Right atrium auricular region (tissue), 2 donors: ENCODE data around the gene COX7A2L. TPM values are rescaled to one million over a fixed set of nuclear protein-coding genes. Genes with fewer than 3 reads are reported as not detected.
A peak's percentile ranks its signal among the peaks of the same experiment; 100 is the strongest.
"Not testable (repeated sequence)": the region's sequence is repeated elsewhere in the genome, so short reads cannot be mapped to it uniquely, and the experiment has no call there.

Experiments used
- DNase-seq: peaks from one replicate; pipeline ENCODE4 v3.0.0-alpha.2; 2019; ENCODE audit warnings: low spot score
- H3K27ac ChIP-seq, 2 donors: fragments of 200-600 bp; sonication (generic); 1 replicate in 1 of 2; 2 replicates in 1 of 2; pipeline ENCODE4 v1.5.1; 2016 to 2019
- H3K27me3 ChIP-seq, 2 donors: fragments of 200-600 bp; sonication (generic); one replicate each; pipeline versions ENCODE4 v1.5.1 to v1.6.0; 2017 to 2019
- H3K36me3 ChIP-seq: fragments of 200-600 bp; sonication (generic); one replicate; pipeline ENCODE4 v1.5.1; 2016
- H3K4me1 ChIP-seq, 2 donors: fragments of 200-600 bp; sonication (generic); one replicate each; pipeline versions ENCODE4 v1.5.1 to v1.6.0; 2017 to 2019
- H3K4me3 ChIP-seq, 2 donors: fragments of 200-600 bp; sonication (generic); 1 replicate in 1 of 2; 2 replicates in 1 of 2; pipeline ENCODE4 v1.5.1; 2017 to 2019; ENCODE audit warnings: mild to moderate bottlenecking in 1 of 2, moderate library complexity in 1 of 2
- H3K9me3 ChIP-seq, 2 donors: fragments of 200-600 bp; sonication (generic); one replicate each; pipeline ENCODE4 v1.5.1; 2019
- total RNA-seq, 2 donors: library from RNA; depleted of rRNA; stranded (reverse); fragments of >200 nt; gene quantifications; one replicate each; pipeline ENCODE4 v1.1.0, GENCODE V29; 2016
- TF ChIP-seq, protein P1 (sequence below), 2 donors: fragments of 200-600 bp; sonication (generic); IDR thresholded peaks; one replicate each; pipeline ENCODE4 v1.5.1; 2019; ENCODE audit warnings: antibody characterized with exemption in 2 of 2

Gene COX7A2L, protein sequence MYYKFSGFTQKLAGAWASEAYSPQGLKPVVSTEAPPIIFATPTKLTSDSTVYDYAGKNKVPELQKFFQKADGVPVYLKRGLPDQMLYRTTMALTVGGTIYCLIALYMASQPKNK
- 100 to 1,000 TPM in 1 of 2 donors, 10 to 100 TPM in 1; 96.0 to 132 TPM for total RNA-seq

DNA sequence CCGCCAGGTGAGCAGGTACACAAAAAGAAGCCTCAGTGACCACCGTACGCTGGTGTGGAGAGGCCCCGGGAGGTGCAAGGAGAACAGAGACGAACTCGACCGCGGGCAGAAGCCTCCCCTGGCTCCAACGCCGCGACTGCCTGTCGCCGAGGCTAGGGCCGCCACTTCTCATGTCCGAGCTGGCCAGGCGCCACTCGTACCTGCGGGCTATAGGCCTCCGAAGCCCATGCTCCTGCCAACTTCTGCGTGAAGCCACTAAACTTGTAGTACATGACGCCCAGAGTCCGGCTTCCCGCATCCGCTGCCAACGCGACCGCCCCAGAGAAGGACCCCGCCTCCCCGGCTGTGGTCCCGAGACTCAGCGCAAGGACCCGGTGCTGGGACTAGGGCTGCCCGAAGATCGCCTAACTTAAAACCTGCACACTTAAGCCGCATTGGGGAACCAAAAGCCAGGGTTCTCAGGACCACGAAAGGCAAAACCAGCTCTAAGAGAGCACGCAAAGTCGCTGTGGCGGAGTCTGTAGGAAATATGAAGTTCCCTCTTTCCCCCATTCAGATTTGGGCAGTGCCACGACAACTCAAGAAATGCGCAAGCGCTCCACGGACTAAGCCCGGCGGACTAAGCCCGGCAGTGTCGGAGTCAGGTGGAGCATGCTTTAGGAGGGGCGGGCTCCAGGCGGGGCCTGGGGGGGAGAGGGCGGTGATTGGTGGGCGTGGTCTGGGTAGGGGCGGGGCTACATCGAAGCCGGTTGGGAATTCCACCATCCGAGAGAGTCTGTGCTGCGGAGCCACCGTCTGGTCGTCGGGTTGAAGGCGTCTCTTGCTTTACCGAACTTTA is at the start of gene COX7A2L:
COX7A2L (minus strand) TSS at position 328 of the 838 bp plus-strand sequence; CDS start at position 272, 56 bp downstream.
- H3K27ac ChIP-seq, result peak within 1 kb of the TSS; percentile 94 to 95
- H3K9me3 ChIP-seq, result no peaks in the 10 kb centered on the region
- H3K4me1 ChIP-seq, result peaks cover 0 to 38% of the 10 kb centered on the region in 2 donors
- no peaks in the 10 kb centered on the region for H3K36me3 ChIP-seq
- DNase-seq, result peak; percentile 97
- H3K4me3 ChIP-seq, result peak within 1 kb of the TSS; percentile 94 to 95
- H3K27me3 ChIP-seq, result no peaks in the 10 kb centered on the region
- TF ChIP-seq, protein P1, sequence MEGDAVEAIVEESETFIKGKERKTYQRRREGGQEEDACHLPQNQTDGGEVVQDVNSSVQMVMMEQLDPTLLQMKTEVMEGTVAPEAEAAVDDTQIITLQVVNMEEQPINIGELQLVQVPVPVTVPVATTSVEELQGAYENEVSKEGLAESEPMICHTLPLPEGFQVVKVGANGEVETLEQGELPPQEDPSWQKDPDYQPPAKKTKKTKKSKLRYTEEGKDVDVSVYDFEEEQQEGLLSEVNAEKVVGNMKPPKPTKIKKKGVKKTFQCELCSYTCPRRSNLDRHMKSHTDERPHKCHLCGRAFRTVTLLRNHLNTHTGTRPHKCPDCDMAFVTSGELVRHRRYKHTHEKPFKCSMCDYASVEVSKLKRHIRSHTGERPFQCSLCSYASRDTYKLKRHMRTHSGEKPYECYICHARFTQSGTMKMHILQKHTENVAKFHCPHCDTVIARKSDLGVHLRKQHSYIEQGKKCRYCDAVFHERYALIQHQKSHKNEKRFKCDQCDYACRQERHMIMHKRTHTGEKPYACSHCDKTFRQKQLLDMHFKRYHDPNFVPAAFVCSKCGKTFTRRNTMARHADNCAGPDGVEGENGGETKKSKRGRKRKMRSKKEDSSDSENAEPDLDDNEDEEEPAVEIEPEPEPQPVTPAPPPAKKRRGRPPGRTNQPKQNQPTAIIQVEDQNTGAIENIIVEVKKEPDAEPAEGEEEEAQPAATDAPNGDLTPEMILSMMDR (IDR thresholded peaks at IDR 0.05), result peak in 1 of 2 donors; percentile 63

DNA sequence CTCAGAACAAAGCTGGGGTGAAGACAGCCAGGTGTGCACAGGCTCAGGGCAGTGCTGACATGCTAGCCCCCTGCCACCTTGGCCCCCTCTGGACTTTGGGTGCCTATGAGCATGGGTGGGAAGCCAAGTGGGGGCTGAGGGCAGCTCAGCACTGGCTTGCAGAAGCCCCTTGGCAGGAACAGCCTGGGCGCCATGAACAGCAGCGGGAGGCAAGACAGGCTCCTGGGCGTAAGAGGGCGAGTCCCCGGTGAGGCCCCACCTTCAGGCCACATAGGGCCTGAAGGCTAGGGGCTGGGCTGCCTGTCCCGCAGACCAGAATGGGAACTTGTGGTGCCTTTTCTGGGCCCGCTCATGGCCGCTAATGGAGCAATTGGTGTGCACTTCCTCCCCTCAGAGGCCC is 47.0 kb upstream of the COX7A2L start:
- H3K9me3 ChIP-seq, result no peaks in the 10 kb centered on the region
- no peaks in the 10 kb centered on the region for H3K36me3 ChIP-seq
- TF ChIP-seq, protein P1 (IDR thresholded peaks at IDR 0.05), result no peak
- no peak overlapping the region for H3K27ac ChIP-seq
- no peak overlapping the region for H3K4me3 ChIP-seq
- no peak for DNase-seq
- H3K27me3 ChIP-seq, result no peaks in the 10 kb centered on the region
- H3K4me1 ChIP-seq, result no peaks in the 10 kb centered on the region

DNA sequence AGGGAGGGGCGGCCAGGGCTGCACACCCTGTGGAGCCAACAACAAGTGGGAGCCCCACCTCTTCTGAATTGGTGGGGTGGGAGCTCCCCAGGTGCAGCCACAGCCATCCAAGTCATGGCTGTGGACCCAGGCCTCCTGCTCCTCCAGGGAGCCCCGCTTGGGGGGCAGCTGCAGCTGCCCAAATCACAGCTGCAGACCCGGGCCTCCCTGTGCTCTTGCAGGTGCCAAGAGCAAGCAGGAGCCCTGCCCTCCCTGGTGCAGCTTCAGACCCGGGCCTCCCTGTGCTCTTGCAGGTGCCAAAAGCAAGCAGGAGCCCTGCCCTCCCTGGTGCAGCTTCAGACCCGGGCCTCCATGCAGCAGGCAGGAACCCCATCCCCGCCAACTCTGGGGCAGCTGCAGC is 46.5 kb upstream of the COX7A2L start:
- Histone ChIP-seq H3K9me3 (no peaks in the 10 kb centered on the region), H3K36me3 (no peaks in the 10 kb centered on the region), H3K27ac (no peak overlapping the region), H3K27me3 (no peaks in the 10 kb centered on the region), H3K4me1 (no peaks in the 10 kb centered on the region), H3K4me3 (no peak overlapping the region)
- TF ChIP-seq, protein P1 (IDR thresholded peaks at IDR 0.05), result no peak
- no peak for DNase-seq

DNA sequence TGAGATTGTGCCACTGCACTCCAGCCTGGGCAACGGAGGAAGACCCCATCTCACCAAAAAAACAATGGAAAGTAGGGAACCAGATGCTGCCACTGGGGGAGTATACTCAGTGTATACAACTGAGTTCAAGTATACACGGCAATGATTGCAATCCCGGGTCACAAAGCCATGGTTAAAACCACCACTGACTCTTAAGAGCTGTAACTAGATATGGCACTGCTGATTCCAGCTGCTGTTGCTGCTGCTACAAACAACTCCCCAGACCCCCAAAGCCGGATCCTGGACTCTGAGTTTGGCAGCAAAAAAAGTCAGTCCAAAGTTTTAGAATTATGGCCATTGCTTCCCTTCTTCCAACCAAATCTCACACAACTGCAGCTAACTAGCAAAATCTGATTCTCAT is 43.7 kb upstream of the COX7A2L start:
- Histone ChIP-seq H3K4me3 (no peak overlapping the region), H3K4me1 (no peaks in the 10 kb centered on the region), H3K9me3 (peaks cover 0 to 6% of the 10 kb centered on the region in 2 donors), H3K27ac (no peak overlapping the region), H3K27me3 (no peaks in the 10 kb centered on the region), H3K36me3 (no peaks in the 10 kb centered on the region)
- no peak for DNase-seq
- TF ChIP-seq, protein P1 (IDR thresholded peaks at IDR 0.05), result no peak

DNA sequence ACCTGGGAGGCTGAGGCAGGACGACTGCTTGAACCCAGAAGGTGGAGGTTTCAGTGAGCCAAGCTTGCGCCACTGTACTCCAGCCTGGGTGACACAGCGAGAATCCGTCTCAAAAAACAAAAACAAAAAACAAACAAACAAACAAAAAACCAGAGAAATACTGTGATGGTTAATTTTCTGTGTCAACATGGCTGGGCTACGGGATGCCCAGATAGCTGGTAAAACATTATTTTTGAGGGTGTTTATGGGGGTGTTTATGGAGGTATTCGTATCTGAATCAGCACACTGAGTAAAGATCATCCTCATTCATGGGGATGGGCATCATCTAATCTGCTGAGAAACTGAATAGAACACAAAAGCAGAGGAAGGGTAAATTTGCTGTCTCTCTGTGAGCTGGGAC is 40.8 kb upstream of the COX7A2L start:
- Histone ChIP-seq H3K36me3 (no peaks in the 10 kb centered on the region), H3K27me3 (no peaks in the 10 kb centered on the region), H3K4me3 (no peak overlapping the region), H3K9me3 (peaks cover 0 to 6% of the 10 kb centered on the region in 2 donors), H3K27ac (no peak overlapping the region), H3K4me1 (no peaks in the 10 kb centered on the region)
- TF ChIP-seq, protein P1 (IDR thresholded peaks at IDR 0.05), result no peak
- no peak for DNase-seq

DNA sequence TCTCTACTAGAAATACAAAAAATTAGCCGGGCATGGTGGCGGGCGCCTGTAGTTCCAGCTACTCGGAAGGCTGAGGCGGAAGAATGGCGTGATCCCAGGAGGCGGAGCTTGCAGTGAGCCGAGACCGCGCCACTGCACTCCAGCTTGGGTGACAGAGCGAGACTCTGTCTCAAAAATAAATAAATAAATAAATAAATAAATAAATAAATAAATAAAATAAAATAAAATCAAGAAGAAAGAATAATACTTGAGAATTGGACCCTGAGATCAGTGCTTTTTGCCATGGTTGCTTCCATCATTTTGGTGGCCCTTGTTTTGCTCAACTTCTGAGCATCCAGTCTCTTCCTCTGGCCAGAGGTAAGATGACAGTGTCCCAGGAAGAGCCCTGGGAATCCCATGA is 37.0 kb upstream of the COX7A2L start:
- not testable (repeated sequence) for DNase-seq, H3K9me3 ChIP-seq, H3K4me1 ChIP-seq, H3K36me3 ChIP-seq, H3K4me3 ChIP-seq, H3K27me3 ChIP-seq, H3K27ac ChIP-seq

DNA sequence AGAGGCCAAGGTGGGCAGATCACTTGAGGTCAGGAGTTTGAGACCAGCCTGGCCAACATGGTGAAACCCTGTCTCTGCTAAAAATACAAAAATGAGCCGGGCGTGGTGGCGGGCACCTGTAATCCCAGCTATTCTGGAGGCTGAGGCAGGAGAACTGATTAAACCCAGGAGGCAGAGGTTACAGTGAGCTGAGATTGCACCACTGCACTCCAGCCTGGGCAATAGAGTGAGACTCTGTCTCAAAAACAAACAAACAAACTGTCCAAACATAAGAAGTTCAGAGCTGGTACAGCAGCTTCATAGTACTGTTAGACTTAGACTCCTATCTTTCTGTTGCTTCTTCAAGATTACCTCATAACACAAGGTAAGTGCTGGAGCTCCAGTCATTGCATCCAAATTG is 32.3 kb upstream of the COX7A2L start:
- not testable (repeated sequence) for H3K27me3 ChIP-seq, H3K36me3 ChIP-seq, DNase-seq, H3K4me3 ChIP-seq, H3K4me1 ChIP-seq, H3K9me3 ChIP-seq, H3K27ac ChIP-seq
